A673 (cell line): ENCODE results near the gene ZFYVE28.

ENCODE experiments used
- CTCF ChIP-seq: fragments of 300-800, 200-600 bp; sonication (generic); conservative IDR thresholded peaks from 2 replicates; pipeline ENCODE4 v1.5.1; 2017; ENCODE audit warnings: low read depth, mild to moderate bottlenecking, antibody characterized with exemption, low read length, moderate library complexity, mixed read lengths
- EZH2 ChIP-seq: fragments of 200-600 bp; sonication (generic); IDR thresholded peaks from 2 replicates; pipeline ENCODE4 v1.6.1; 2017; ENCODE audit warnings: borderline replicate concordance, low read depth, mild to moderate bottlenecking, mixed read lengths, antibody characterized with exemption, low read length; ENCODE audit not compliant: poor library complexity, severe bottlenecking

- TF ChIP-seq CTCF (no peak), EZH2 (no peak)
Measured at GRCh38 chr4:2437475-2438215, 19.2 kb upstream of the ZFYVE28 start.
